Measurements from ENCODE around the gene RXRB. TPM values are rescaled to one million over a fixed set of nuclear protein-coding genes. Genes with fewer than 3 reads are reported as not detected.

Gene RXRB
- total and polyA plus RNA-seq, 2 donors (not counting 1 experiment from before 2014, with no cell fraction given): 88.3 to 99.9 TPM

DNA sequence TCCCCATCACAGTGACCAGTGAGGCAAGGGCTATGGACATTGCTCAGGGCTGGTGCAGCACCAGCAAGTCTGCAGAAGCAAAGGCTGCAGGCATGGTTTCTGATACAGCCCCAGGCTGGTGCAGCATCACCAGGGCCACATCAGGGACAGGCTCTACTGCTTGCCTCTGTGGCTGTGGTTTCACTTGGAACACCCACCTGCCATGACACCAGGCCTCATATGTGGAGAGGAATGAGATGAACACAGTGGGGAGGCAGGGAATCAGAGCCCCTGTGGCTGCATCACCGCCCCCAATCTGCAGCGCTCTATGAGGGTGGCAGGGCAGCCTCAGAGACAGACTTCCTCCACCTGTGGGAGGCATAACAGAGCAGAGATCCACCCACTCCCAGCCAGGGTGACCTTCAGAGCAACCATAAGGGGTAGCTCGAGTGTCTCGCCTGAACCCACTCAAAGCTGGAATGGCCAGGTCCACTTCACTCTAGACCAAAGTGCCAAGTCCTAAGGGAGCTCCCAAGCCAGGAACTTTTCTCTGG lies 15.7 kb upstream of the RXRB start:
- Histone ChIP-seq H3K9ac (ENCODE audit: low read length) (no peak overlapping the region), H4K20me1 (ENCODE audit: control insufficient read depth, insufficient read depth, low read length, poor library complexity, severe bottlenecking) (no peaks in the 10 kb centered on the region), H3K27me3 (replicated peaks in 1 of 4; ENCODE audit: control extremely low read depth in 1 of 4, control insufficient read depth in 3 of 4, insufficient read depth in 4 of 4, low read length in 3 of 4) (peaks cover 0 to 44% (median 13%) of the 10 kb centered on the region in 4 experiments), H3K4me3 (ENCODE audit: control extremely low read depth in 1 of 5, extremely low read depth in 1 of 5, insufficient read depth in 1 of 5, low read depth in 2 of 5, low read length in 4 of 5) (no peak overlapping the region), H3K4me2 (replicated peaks; ENCODE audit: low read depth, low read length, poor library complexity, severe bottlenecking) (no peak overlapping the region), H3K27ac (ENCODE audit: low read length in 2 of 2) (no peak overlapping the region), H3K36me3 (replicated peaks in 1 of 2; ENCODE audit: control extremely low read depth in 1 of 2, control insufficient read depth in 1 of 2, extremely low read depth in 1 of 2, insufficient read depth in 2 of 2, low read length in 1 of 2) (peaks cover 0 to 6% of the 10 kb centered on the region in 2 experiments), H3K79me2 (ENCODE audit: control insufficient read depth, insufficient read depth, low read length) (no peaks in the 10 kb centered on the region), H3K9me3 (ENCODE audit: control extremely low read depth in 1 of 3, control insufficient read depth in 2 of 3, insufficient read depth in 1 of 3, low read length in 2 of 3) (peaks cover 0 to 8% (median 0%) of the 10 kb centered on the region in 3 donors), H2AFZ (ENCODE audit: insufficient read depth, low read depth, low read length, poor library complexity, severe bottlenecking) (no peak overlapping the region), H3K4me1 (ENCODE audit: control insufficient read depth in 2 of 2, insufficient read depth in 2 of 2, low read length in 2 of 2) (peaks cover 14 to 15% of the 10 kb centered on the region in 2 donors)
- Mint-ChIP-seq H3K9me3 (ENCODE audit: insufficient read depth) (no peaks in the 10 kb centered on the region), H3K4me1 (peaks cover 19% of the 10 kb centered on the region), H3K27me3 (peaks cover 48% of the 10 kb centered on the region), H3K4me3 (no peak overlapping the region), H3K27ac (no peak overlapping the region)
- ChIA-PET CTCF (no interaction called here), POLR2A (no interaction called here)
- ATAC-seq (ENCODE audit: low read depth): no peak
- no peak for DNase-seq
- 98% methylated on average over 4 of the region's 4 CpGs for WGBS (ENCODE audit: insufficient coverage)
- TF ChIP-seq, protein P1, sequence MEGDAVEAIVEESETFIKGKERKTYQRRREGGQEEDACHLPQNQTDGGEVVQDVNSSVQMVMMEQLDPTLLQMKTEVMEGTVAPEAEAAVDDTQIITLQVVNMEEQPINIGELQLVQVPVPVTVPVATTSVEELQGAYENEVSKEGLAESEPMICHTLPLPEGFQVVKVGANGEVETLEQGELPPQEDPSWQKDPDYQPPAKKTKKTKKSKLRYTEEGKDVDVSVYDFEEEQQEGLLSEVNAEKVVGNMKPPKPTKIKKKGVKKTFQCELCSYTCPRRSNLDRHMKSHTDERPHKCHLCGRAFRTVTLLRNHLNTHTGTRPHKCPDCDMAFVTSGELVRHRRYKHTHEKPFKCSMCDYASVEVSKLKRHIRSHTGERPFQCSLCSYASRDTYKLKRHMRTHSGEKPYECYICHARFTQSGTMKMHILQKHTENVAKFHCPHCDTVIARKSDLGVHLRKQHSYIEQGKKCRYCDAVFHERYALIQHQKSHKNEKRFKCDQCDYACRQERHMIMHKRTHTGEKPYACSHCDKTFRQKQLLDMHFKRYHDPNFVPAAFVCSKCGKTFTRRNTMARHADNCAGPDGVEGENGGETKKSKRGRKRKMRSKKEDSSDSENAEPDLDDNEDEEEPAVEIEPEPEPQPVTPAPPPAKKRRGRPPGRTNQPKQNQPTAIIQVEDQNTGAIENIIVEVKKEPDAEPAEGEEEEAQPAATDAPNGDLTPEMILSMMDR (IDR thresholded peaks at IDR 0.05): no peak
- TF ChIP-seq EZH2 (IDR thresholded peaks at IDR 0.05; ENCODE audit: borderline replicate concordance, insufficient read depth, low read depth, low read length, poor library complexity, severe bottlenecking): no peak
- intact Hi-C loops (cut with micrococcal nuclease): no loop called here

DNA sequence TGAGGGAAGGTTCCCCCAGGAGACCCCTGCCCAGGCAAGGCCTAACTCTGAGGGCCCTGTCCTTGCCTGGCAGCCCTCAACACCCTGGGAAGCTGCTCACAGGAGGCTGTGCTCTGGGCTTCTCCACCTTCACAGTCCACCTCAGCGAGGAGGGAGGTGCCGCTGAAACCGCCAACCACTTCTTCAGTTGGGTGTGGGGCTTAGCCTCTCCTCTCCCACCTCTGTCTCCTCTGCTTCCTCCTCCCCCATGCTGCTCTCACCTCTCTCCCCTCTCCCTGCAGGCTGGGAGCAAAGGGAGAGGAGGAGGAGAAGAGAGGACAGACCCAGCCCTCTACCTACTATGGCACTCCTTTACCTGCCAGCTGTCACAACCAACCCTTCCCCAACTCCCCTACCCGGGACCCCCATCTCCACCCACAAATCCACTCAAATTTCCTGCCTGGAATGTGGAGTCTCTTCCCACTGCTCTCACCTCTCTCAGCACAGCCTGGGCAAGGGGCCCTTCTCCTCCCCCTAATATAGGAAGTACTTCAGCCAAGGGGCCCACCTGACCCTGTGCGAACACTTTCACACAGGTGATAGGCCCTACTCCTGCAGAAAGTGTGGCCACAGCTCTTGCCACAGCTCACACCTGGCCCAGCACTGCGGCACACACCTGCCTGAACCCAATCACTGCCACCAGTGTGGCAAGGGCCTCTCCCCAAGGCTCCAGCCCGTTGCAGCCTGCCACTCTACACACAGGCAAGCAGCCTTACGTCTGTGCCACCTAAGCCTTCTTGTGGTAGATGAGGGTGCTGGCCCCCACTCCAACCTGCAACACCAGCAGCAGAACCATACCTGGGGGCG lies 15.0 kb upstream of the RXRB start:
- no peak overlapping the region for H2AFZ ChIP-seq (ENCODE audit: insufficient read depth, low read depth, low read length, poor library complexity, severe bottlenecking)
- WGBS (ENCODE audit: insufficient coverage): 91% methylated on average over 4 of the region's 9 CpGs
- Mint-ChIP-seq H3K27ac (no peak overlapping the region), H3K27me3 (peaks cover 46% of the 10 kb centered on the region), H3K4me3 (no peak overlapping the region), H3K9me3 (ENCODE audit: insufficient read depth) (no peaks in the 10 kb centered on the region), H3K4me1 (peaks cover 19% of the 10 kb centered on the region)
- H4K20me1 ChIP-seq (ENCODE audit: control insufficient read depth, insufficient read depth, low read length, poor library complexity, severe bottlenecking): no peaks in the 10 kb centered on the region
- no peak overlapping the region for H3K9ac ChIP-seq (ENCODE audit: low read length)
- ChIA-PET POLR2A (no interaction called here), CTCF (no interaction called here)
- ATAC-seq (ENCODE audit: low read depth): no peak
- peaks cover 0 to 10% of the 10 kb centered on the region in 2 experiments for H3K36me3 ChIP-seq (replicated peaks in 1 of 2; ENCODE audit: control extremely low read depth in 1 of 2, control insufficient read depth in 1 of 2, extremely low read depth in 1 of 2, insufficient read depth in 2 of 2, low read length in 1 of 2)
- intact Hi-C loops (cut with micrococcal nuclease): no loop called here
- no peak for DNase-seq
- H3K27ac ChIP-seq (ENCODE audit: low read length in 2 of 2): no peak overlapping the region
- H3K4me3 ChIP-seq (ENCODE audit: control extremely low read depth in 1 of 5, extremely low read depth in 1 of 5, insufficient read depth in 1 of 5, low read depth in 2 of 5, low read length in 4 of 5): no peak overlapping the region
- H3K79me2 ChIP-seq (ENCODE audit: control insufficient read depth, insufficient read depth, low read length): no peaks in the 10 kb centered on the region
- peaks cover 0 to 8% (median 0%) of the 10 kb centered on the region in 3 donors for H3K9me3 ChIP-seq (ENCODE audit: control extremely low read depth in 1 of 3, control insufficient read depth in 2 of 3, insufficient read depth in 1 of 3, low read length in 2 of 3)
- TF ChIP-seq, protein P1 (IDR thresholded peaks at IDR 0.05): no peak
- TF ChIP-seq EZH2 (IDR thresholded peaks at IDR 0.05; ENCODE audit: borderline replicate concordance, insufficient read depth, low read depth, low read length, poor library complexity, severe bottlenecking): no peak
- peaks cover 0 to 44% (median 12%) of the 10 kb centered on the region in 4 experiments for H3K27me3 ChIP-seq (replicated peaks in 1 of 4; ENCODE audit: control extremely low read depth in 1 of 4, control insufficient read depth in 3 of 4, insufficient read depth in 4 of 4, low read length in 3 of 4)
- no peak overlapping the region for H3K4me2 ChIP-seq (replicated peaks; ENCODE audit: low read depth, low read length, poor library complexity, severe bottlenecking)
- peaks cover 14 to 15% of the 10 kb centered on the region in 2 donors for H3K4me1 ChIP-seq (ENCODE audit: control insufficient read depth in 2 of 2, insufficient read depth in 2 of 2, low read length in 2 of 2)

Data from B cell (primary cell).